OCI-M2 (cell line): Measurements from ENCODE around the gene SSR4.
"Not testable (repeated sequence)": the region's sequence is repeated elsewhere in the genome, so short reads cannot be mapped to it uniquely, and the experiment has no call there.

Source experiments
- DNase-seq: peaks from one replicate; lab custom pipeline; 2025; ENCODE audit not compliant: unreplicated experiment; lab: John Stamatoyannopoulos, UW

The SSR4 gene

DNA sequence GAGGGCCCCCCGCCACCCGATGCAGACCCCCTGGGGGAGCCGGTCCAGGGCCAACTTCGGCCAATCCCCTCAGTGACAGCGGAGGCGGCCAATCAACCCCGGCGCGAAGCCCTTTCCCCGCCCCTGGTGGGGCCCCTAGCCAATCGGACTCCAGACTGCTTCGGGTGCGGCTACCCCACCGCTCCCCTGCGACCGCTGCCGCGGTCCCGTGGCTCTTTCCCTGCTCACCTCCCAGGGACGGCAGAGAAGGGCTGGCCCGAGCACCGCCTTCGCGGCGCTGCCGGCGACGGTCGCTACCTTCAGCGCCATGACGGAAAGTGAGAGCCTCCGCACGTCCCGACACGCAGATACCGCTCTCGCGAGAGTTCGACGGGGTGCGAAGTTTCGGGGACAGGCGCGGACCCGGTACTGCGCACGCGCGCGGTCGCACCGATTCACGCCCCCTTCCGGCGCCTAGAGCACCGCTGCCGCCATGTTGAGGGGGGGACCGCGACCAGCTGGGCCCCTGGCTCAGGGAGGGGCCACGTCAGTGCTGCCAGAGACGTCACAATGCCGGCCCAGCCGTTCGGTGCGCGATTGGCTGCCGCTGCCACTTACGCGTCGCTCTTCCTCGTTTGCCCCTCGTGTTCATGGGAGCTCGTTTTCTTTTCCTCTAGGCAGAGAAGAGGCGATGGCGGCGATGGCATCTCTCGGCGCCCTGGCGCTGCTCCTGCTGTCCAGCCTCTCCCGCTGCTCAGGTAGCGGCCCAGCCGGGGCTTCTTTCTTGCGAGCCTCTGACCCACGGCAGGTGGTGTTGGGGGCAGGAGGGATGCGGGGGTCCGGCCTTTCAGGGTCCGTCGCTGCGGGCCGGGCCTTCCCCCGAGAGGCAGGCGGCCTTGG lies at the start of gene SSR4, which contains the start of gene IDH3G:
SSR4 (plus strand) TSS at position 651 of the 879 bp plus-strand sequence; CDS start at position 671, 20 bp downstream.
IDH3G (minus strand) TSS at position 358 of the 879 bp plus-strand sequence; CDS start at position 309, 49 bp downstream.
- peak; percentile 49 for DNase-seq

DNA sequence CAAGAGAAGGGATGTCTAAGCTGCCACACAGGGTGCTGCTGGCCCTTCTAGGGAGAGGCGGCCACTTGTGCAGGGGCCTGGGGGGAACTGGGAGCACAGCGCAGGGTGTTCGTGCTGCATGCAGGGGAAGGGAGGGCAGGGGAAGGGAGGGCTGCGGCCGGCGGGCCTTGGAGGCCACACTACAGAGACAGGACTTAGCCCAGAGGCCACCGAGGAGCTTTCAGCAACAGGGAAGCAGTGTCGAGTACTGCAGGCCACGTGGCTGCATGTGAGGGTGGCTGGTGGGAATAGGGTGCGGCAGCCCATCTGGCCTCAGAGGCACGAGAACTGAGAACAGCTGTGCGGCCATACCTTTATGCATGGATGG lies 49.4 kb upstream of the SSR4 start:
- not testable (repeated sequence) for DNase-seq

DNA sequence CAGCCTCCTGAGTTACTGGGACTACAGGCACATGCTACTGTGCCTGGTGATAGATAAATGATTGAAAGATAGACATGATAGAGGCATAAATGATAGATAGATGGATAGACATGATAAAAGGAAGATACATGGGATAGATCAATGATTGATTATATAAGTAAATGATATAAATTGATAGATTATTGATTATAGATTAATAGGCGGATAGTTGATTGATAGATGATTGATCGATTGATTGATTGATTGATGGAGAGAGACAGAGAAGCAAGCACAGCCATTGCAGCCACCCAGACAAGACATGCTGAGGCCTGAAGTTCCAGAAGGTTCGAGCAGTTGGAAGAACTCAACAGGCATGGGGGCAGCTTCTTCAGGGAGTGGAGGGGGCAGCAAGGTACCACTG lies 48.1 kb upstream of the SSR4 start:
- DNase-seq: no peak

DNA sequence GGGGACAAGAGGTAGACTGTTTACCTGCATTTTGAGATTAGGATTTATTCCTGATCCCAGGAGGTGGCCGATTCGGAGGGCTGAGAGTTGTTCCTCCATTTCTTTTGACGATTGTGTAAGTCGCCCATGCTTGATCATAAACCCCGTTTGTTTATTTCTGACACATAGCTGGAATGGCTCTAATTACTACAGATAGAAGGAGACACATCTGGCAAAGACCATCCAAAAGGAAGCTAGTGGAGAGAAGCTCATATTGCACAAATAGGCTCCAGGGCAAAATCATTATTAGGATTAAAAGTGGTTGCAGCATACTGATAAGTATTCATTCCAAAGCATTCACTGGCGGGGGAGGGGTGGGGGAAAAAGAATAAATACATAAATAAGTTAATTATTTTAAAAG lies 47.5 kb upstream of the SSR4 start:
- not testable (repeated sequence) for DNase-seq

DNA sequence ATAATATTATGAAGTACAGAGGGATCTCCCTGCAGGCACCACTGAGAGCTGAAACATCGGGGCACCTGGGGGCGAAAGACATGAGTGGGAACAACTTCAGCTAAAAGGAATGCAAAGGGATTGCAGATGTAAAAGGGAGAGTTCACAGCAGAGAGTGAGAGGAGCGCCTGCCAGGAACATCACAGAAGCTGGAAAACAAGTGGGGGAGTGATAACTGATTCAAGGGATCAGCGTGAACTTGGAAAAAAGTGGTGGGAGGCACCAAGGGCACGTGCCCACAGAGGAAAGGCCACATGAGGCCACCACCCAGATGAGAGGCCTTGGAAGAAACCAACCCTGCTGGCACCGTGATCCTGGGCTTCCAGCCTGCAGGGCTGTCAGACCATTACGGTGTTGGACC lies 45.5 kb upstream of the SSR4 start:
- not testable (repeated sequence) for DNase-seq

DNA sequence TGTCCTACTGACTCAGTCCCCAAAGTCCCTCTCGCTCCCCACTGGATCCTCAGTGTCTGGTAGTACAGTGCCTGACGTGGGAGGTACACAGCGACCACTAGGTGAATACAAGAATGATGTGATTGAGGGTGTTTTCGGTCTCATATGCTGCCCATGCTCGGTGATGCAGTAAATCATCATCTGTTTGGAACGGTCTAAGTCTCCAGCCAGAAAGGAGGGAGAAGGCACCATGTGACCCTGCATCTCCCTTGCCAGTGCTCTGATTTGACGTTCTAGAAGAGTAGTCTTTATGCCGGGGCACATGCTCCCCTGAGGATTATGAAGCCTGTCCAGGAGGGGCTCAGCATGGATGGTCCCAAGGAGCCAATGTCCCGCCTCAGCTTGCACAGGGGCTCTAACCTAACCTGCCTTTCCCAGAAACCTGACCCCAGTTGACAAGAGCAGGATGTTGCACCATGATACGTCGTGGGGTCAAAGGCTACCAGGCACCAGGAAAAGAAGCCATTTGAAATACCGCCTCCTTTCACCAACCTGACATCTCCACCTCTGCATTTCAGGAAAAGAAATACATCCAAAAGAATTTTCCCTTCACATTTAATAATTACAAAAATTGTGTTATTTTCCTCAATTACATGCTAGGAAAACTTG lies 44.2 kb upstream of the SSR4 start:
- no peak for DNase-seq

DNA sequence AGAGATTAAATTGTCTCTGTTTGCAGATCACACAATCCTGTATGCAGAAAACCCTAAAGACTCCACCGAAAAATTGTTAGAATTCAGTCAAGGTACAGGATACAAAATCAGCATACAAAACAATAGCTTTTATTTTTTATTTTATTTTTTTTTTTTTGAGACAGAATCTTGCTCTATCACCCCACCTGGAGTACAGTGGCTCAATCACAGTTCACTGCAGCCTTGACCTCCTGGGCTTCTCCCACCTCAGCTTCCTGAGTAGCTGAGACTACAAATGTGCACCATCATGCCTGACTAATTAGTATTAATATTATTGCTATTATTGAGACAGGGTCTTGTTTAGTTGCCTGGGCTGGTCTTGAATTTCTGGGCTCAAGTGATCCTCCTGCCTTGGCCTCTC lies 39.3 kb upstream of the SSR4 start:
- DNase-seq: no peak

DNA sequence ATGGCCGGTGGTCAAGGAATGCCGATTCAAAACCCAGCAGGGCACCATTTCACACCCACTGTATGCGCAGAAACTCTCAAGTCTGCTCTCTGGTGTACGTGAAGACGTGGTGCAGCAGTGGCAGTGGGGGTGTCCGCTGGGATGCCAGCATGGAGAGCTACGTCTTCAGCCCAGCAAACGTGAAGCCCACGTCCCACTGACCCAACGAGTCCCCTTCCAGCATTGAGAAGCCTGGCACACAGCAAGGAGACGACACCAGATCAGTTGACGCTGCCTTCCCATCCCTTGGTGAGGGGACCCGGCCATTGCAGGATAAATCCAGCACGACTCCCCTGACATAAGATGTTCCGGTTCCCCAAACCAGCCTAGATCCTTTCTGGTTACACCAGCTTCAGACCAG lies 32.6 kb upstream of the SSR4 start:
- DNase-seq: no peak

DNA sequence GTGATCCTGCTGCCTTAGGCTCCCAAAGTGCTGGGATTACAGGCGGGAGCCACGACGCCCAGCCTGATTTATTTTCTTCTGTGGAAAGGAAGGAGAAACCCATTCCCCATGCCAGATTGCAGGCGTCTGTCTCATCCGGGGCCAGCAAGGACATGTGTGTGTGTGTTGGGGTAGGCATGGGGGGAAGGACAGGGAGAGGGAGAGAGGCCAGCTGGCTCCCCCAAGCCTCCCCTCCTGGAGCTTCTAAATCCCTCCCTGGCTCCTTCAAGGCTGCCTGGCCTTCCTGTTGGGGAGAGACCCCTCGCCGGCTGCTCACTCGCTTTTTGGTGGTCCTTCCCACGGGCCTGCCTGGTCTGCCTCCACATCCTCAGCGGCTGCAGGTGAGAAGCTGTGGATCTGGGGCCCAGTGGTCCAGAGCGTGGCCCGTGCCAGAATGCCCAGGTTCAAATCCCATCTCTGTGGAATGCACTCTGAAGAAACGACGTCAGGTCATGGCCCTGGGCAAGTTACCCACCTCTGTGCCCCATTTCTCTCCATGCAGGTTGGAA lies 31.8 kb upstream of the SSR4 start:
- DNase-seq: no peak

DNA sequence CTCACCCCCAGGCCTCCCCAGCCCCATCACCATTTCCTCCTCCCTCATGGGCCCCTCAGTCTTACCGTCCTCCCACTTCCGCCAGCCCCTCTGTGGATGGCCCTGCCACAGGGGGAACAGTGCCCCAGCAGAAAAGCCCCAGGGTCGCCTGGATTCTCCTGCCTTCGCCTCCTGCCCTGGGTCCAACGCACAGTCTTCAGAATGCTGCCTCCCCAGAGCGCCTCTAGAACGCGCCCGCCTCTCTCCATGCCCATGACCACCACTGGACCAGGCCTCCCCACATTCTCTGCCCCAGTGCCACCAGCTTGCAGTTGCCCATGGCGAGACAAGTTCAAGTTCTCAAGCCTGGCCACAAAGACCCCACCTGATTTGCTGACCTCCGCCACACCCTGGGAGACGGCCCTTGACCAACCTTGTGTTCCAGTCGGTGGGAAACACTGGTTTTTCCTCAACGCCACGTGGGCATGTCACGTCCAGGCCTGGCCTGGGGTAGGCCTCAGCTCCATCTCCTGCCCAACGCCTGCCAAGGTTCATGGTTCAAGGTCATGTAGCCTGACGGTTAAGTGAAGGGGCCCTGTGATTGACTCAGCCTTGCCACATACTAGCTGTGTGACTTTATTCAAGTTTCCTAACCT lies 31.1 kb upstream of the SSR4 start:
- DNase-seq: no peak

DNA sequence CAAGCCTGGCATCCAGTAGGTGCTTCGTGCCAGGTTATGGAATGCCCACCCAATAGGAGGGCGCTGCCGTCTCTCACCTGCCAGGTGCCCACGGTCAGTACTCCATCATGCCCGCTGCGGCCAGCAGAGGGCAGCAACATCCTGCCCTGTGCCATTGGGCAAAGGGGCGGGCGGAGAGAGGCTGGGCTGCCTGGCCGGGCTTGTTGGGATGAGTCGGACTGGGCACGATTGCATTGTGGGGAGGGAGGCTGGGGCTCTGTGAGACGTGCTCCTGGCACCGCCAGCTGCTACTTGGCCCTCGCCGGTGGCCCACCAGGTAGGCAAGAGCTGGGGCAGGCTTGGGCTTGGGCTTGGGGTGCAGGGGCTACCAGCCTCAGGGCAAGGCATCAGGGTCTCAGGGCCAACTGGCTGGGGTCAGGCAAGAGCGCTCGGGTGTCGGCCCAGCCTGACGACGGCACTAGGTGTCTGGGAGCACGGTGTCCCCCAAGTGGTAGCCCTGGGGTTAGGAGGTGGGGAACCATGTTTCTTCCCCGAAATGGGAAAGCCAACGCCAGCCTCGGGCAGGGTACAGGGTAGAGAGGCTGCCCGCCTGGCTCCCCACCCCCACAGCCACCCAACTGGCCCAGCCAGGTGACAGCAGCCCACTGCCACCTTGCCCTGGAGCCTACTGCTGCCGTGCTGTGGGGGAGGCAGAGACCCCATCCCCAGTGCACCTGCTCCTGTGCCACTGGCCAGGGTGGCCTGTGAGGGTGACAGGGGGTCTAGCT lies 30.3 kb upstream of the SSR4 start, which contains the start of gene PLXNB3:
PLXNB3 (plus strand) TSS at position 261 of the 767 bp plus-strand sequence. CDS start 1,287 bp downstream, outside the sequence.
- DNase-seq: no peak

DNA sequence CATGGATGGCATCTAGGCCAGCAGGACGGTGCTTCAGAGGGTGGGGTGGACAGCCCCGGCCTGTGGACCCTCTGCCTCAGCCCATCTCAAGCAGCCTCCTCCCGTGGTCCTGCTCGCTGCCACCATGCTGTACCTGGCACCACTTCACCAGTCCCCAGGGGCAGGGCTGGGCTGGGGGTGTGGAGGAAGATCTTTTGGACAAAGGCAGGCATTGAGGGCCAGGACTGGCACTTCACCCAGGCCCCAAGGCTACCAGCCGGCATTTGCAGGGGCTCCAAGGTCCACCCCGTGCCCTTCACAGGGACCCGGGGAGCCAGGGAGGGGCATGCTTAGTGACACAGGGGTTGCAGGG lies 29.7 kb upstream of the SSR4 start:
- no peak for DNase-seq

DNA sequence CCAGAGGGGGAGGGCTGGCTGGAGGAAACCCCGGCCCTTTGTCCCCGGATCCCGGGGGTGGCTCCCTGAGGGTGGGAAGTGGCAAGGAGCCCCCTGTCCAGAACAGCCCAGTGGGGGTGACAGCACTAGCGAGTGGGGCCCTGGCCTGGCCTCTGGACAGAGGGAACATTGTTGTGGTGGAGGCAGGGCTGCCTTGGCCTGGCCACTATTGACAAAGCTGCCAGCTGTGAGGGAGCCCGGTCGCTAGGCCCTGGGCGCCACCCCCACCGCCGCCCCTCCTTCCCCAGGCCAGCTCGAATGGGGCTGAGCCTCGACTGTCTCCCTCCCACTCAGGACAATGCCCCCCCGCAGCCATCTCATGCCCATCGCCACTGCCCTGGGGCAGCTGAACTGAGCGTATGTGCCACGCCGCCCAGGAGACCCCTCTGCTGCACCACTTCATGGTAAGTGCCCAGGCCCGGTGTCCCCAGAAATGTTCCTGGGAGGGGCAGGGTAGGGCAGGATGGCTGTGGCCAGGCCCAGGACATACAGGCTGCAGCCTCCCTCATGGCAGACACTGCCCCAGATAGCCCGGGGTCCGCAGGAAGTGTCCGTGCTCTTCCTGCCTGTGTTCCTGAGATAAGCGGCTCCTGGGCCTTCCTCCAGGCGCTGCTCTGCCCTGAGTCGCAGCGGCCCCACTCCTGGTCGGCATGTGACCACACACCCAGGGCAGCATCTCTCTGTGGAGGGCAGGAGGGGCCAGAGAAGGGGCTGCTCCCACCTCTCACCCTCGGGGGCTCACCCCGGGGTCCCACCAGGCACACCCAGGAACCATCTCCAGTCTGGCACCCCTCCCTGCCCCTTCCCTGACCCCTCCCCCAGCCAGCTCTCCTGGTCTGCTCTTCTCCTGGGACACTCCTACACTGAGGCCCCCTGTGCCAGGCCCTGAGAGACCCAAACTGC lies 29.1 kb upstream of the SSR4 start:
- DNase-seq: peak; percentile 3

DNA sequence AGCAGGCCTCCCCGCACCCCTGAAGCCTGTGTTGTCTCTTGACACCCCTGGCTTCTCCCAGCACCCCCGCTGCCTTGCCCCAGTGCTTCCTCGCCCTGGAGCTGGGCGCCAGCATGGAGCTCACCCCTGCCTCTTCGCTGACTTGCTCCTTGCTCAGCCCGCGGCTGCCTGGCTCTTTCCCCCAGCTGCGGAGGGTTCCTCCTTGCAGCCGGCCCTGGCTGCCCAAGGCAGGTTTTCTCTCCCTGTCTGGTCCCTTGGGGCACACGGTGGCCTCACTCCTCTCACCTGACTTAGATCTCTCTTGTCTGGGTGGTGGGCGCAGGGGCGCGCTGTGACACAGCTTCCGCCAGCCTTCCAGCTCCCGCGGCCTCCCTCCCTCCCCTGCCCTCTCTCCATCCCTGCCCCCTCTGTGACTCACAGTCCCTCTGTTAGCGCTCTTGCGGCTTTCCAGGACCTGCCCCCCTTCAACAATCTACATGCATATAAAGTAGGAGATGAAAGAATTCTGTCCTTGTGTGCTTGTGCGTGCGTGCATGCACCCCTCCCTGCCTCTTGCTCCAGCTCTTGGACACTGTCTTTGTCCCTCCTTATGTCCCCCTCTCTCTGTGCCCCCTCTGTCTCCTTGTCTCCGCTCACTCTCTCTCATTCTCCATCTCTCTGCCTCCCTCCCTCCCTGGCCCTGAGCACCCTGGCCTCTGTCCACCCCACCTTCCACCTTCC lies 28.2 kb upstream of the SSR4 start:
- peak; percentile 0 for DNase-seq

DNA sequence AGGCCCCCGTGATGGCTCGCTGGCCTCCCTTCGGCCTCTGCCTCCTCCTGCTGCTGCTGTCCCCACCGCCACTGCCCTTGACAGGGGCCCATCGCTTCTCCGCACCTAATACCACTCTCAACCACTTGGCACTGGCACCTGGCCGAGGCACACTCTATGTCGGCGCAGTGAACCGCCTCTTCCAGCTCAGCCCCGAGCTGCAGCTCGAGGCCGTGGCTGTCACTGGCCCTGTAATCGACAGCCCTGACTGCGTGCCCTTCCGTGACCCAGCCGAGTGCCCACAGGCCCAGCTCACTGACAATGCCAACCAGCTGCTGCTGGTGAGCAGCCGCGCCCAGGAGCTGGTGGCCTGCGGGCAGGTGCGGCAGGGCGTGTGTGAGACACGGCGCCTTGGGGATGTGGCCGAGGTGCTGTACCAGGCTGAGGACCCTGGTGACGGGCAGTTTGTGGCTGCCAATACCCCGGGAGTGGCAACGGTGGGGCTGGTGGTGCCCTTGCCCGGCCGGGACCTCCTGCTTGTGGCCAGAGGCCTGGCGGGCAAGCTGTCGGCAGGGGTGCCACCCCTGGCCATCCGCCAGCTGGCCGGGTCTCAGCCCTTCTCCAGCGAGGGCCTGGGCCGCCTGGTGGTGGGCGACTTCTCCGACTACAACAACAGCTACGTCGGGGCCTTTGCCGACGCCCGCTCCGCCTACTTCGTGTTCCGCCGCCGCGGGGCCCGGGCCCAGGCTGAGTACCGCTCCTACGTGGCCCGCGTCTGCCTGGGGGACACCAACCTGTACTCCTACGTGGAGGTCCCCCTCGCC lies 27.4 kb upstream of the SSR4 start:
- no peak for DNase-seq

DNA sequence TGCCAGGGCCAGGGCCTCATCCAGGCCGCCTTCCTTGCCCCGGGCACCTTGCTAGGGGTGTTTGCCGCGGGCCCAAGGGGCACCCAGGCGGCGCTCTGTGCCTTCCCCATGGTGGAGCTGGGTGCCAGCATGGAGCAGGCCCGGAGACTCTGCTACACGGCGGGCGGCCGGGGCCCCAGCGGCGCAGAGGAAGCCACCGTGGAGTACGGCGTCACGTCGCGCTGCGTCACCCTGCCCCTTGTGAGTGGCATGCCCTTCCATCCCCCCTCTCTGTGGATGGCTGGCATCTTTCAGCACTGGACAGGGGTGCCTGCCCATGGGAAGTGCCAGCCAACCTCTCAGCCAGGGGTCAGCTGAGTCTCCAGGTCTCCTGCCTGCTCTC lies 26.8 kb upstream of the SSR4 start:
- no peak for DNase-seq

DNA sequence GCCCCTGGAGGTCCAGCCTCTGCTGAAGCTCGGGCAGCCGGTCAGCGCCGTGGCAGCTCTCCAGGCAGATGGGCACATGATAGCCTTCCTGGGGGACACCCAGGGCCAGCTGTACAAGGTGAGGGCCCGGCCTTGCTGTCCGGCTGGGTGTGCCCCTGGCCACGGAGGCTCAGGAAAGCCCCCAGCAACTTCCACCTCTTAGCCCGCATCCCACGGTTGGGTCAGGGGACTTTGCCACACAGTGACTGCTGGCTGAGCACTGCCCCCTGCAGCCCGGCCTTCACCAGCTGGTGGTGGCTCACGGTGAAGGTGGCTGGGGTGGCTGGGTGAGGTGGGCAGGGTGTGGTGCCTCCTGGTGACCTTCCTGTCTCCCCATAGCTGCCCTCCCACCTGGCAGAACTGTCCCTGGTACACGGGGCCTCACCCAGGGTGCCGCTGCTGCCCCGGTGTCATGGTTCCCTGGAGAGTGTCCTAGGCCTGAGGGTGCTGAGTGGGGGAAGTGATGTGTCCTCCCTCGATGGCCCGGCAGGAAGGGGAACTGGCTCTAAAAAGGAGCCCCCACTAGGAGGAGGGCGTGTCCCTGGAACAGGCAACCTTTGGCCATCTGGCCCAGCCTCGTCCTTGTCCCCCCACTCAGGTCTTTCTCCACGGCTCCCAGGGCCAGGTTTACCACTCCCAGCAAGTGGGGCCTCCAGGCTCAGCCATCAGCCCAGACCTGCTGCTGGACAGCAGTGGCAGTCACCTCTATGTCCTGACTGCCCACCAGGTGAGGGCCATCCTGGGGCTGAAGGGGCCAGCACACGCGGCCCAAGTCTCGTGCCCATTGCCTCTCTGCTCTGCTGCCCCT lies 25.9 kb upstream of the SSR4 start:
- DNase-seq: no peak
